ENCODE measurements around the gene NGRN. TPM values are rescaled to one million over a fixed set of nuclear protein-coding genes. Genes with fewer than 3 reads are reported as not detected.

NGRN gene
- total RNA-seq, 4 donors from 2014 or later: 35.4 to 59.5 (median 43.3) TPM

- no peak overlapping the region for H3K27ac ChIP-seq
- no peak for DNase-seq
- intact Hi-C loops (cut with DNase I): no loop called here
- H3K27me3 ChIP-seq: no peaks in the 10 kb centered on the region
- H3K36me3 ChIP-seq: peaks cover 0 to 59% (median 9%) of the 10 kb centered on the region in 3 donors
- no peak overlapping the region for H3K4me3 ChIP-seq
- 62 to 78% methylated on average over 3 of the region's 3 CpGs for WGBS, 2 donors
- H3K4me1 ChIP-seq: peaks cover 0 to 13% (median 5%) of the 10 kb centered on the region in 3 donors
- no peak for TF ChIP-seq CTCF (IDR thresholded peaks at IDR 0.05)
- no peak for TF ChIP-seq POLR2A (IDR thresholded peaks at IDR 0.05)
- H3K9me3 ChIP-seq: no peaks in the 10 kb centered on the region
Measured at GRCh38 chr15:90239371-90239770, 26.1 kb upstream of the NGRN start.

DNA sequence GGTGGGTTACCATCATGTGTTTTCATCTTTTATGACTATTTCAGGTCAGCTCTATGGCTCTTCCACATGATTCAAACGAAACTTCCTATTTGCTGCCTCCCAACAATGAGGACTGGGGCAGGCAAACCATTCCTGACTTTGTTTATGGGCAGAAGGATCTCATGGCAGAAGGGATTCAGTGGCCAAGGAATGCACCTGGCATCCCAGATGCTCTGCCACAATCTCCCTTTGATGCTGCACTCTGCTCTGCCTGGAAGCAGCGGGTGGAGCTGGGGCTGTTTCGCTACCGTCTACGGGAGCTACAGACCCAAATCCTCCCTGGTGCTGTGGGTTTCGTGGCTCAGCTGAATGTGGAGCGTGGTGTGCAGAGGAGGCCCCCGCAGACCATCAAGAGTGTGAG, 24.6 kb upstream of the NGRN start:
- no peak overlapping the region for H3K4me3 ChIP-seq
- TF ChIP-seq POLR2A (IDR thresholded peaks at IDR 0.05) (no peak), CTCF (IDR thresholded peaks at IDR 0.05) (no peak)
- no peaks in the 10 kb centered on the region for H3K4me1 ChIP-seq
- 80 to 91% methylated on average over 2 to 6 of the region's 8 CpGs for WGBS, 2 donors
- intact Hi-C loops (cut with DNase I): no loop called here
- DNase-seq: no peak
- no peaks in the 10 kb centered on the region for H3K9me3 ChIP-seq
- H3K36me3 ChIP-seq: peaks cover 0 to 59% (median 9%) of the 10 kb centered on the region in 3 donors
- H3K27me3 ChIP-seq: no peaks in the 10 kb centered on the region
- no peak overlapping the region for H3K27ac ChIP-seq

- WGBS, 2 donors: 77 to 81% methylated on average over 3 to 7 of the region's 22 CpGs
- TF ChIP-seq POLR2A (IDR thresholded peaks at IDR 0.05) (no peak), CTCF (IDR thresholded peaks at IDR 0.05) (no peak)
- DNase-seq: no peak
Measured at GRCh38 chr15:90241343-90242192, 23.9 kb upstream of the NGRN start.

DNA sequence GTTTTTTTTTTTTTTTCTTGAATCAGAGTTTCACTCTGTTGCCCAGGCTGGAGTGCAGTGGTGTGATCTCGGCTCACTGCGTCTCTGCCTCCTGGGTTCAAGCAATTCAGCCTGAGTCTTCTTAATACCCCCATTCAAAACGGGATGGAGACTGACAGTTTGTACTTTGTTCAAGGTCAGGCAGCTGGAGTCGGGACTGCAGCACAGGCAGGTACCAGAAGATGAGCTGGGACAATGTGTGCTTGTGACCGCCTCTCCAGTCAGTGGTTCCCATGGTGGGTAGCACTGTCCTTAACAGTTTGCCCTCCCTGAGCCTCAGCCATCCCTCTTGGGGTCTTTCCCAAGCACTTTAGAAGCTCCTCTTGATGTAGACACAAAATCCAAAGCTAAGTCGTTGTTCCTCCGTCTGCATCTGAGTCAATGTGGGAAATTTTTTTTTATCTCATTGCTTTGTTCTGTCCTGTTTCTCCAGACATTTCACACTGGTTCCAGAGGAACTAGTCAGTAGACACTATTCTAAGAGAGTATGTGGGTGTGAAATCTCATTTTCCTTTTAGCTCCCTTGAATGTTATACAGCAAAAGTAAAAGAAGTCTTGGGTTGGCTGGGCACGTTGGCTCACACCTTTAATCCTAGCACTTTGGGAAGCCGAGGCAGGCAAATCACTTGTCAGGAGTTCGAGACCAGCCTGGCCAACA, 21.4 kb upstream of the NGRN start:
- Histone ChIP-seq H3K4me3 (no peak overlapping the region), H3K9me3 (no peaks in the 10 kb centered on the region), H3K27me3 (no peaks in the 10 kb centered on the region), H3K4me1 (peaks cover 0 to 4% (median 3%) of the 10 kb centered on the region in 3 donors), H3K36me3 (peaks cover 0 to 27% (median 9%) of the 10 kb centered on the region in 3 donors), H3K27ac (no peak overlapping the region)
- 72 to 89% methylated on average over 6 to 8 of the region's 10 CpGs for whole genome bisulfite sequencing, 2 donors
- no peak for DNase-seq
- no peak for TF ChIP-seq POLR2A (IDR thresholded peaks at IDR 0.05)
- no peak for TF ChIP-seq CTCF (IDR thresholded peaks at IDR 0.05)
- intact Hi-C loops (cut with DNase I): no loop called here

More at GRCh38 chr15:90241343-90242192, 23.9 kb upstream of the NGRN start:
- peaks cover 0 to 52% (median 9%) of the 10 kb centered on the region in 3 donors for H3K36me3 ChIP-seq
- no peaks in the 10 kb centered on the region for H3K9me3 ChIP-seq
- intact Hi-C loops (cut with DNase I): no loop called here
- H3K27ac ChIP-seq: no peak overlapping the region
- H3K4me3 ChIP-seq: no peak overlapping the region
- no peaks in the 10 kb centered on the region for H3K4me1 ChIP-seq
- H3K27me3 ChIP-seq: no peaks in the 10 kb centered on the region

DNA sequence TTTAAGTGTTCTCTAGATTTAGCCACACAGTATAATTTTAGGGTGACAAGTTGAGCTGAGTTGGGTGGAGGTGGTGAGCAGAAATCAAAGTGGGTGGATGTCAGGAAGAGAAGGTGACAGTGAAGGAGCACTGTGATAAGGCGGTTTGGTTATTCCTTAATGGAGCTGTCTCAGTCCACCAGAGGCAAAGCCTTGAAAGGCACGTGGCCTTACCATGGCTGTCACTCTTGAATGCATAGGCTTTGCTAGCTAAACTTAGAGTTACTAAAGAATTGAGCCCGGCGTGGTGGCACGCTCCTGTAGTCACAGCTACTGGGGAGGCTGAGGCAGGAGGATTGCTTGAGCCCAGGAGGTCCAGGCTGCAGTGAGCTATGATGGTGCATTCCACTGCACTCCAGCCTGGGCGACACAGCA, 16.7 kb upstream of the NGRN start:
- 68 to 69% methylated on average over 5 to 6 of the region's 6 CpGs for WGBS, 2 donors
- intact Hi-C loops (cut with DNase I): no loop called here
- peaks cover 3 to 16% (median 8%) of the 10 kb centered on the region in 3 donors for H3K4me1 ChIP-seq
- H3K9me3 ChIP-seq: no peaks in the 10 kb centered on the region
- no peak for DNase-seq
- H3K27ac ChIP-seq: peak overlapping the region in 2 of 4 donors; percentile 39 to 54
- H3K36me3 ChIP-seq: no peaks in the 10 kb centered on the region
- no peaks in the 10 kb centered on the region for H3K27me3 ChIP-seq
- no peak for TF ChIP-seq POLR2A (IDR thresholded peaks at IDR 0.05)
- no peak for TF ChIP-seq CTCF (IDR thresholded peaks at IDR 0.05)
- H3K4me3 ChIP-seq: peak overlapping the region in 3 of 4 donors; percentile 57 to 67 (median 59)

All from esophagus squamous epithelium (tissue), 5 donors.